HepG2 (cell line): ENCODE data around the gene SLC35F1. TPM values are rescaled to one million over a fixed set of nuclear protein-coding genes. Genes with fewer than 3 reads are reported as not detected.

Experiments
- ATAC-seq: fragments of 200-7000 bp; cut with Tn5 transposase; 3 replicates; pipeline ENCODE4 v1.9.1; 2020; ENCODE audit warnings: mild to moderate bottlenecking, moderate library complexity
- BruUV-seq: library from RNA; stranded (reverse); fragments of 400-500 nt; replicated peaks from 2 replicates; lab custom pipeline; 2021; lab: Mats Ljungman, UMichigan
- CTCF ChIA-PET: fragments of 300-600 bp; formaldehyde crosslinking; extraction: SDS; loops from one replicate; lab custom pipeline; 2021; ENCODE audit warnings: low total read pairs, inconsistent platforms, low intra/inter-chr PET ratio; lab: Yijun Ruan, JAX
- POLR2A ChIA-PET: fragments of 350-600 bp; sonication (Branson Sonifier 250); formaldehyde crosslinking; loops from one replicate; lab custom pipeline; 2020; ENCODE audit warnings: antibody characterized with exemption, inconsistent platforms; lab: Yijun Ruan, JAX
- DNase-seq: peaks from one replicate; pipeline ENCODE4 v3.0.0-alpha.2; 2015; ENCODE audit warnings: low spot score
- FAIRE-seq: peaks from 3 replicates; lab custom pipeline; 2011; peaks lifted over from hg19 to GRCh38; lab: Jason Lieb, UNC
- H2AFZ ChIP-seq: one replicate; pipeline ENCODE4 v1.6.1; 2011; ENCODE audit warnings: low read length, inconsistent platforms
- H3K27ac ChIP-seq: fragments of 300-600 bp; 3 replicates; pipeline ENCODE4 v1.8.0; 2011; ENCODE audit warnings: mixed run types, mild to moderate bottlenecking, mixed read lengths, low read length, inconsistent platforms; ENCODE audit not compliant: insufficient read depth; ENCODE audit errors: extremely low read length
- H3K27me3 ChIP-seq, 2 experiments: fragments of 200-600 bp in 1 of 2; 2 replicates in 1 of 2; 3 replicates in 1 of 2; pipeline versions ENCODE4 v1.6.0 to v1.8.0; 2011; ENCODE audit warnings: low read length in 2 of 2, mild to moderate bottlenecking in 2 of 2, moderate library complexity in 2 of 2, inconsistent platforms in 1 of 2; ENCODE audit not compliant: insufficient read depth in 2 of 2, control insufficient read depth in 1 of 2
- H3K36me3 ChIP-seq, 2 experiments: fragments of 200-600 bp in 1 of 2; replicated peaks in 1 of 2; 2 replicates in 1 of 2; 3 replicates in 1 of 2; pipeline versions ENCODE4 v1.5.1 to v1.8.0; 2011; ENCODE audit warnings: low read length in 2 of 2, inconsistent platforms in 1 of 2; ENCODE audit not compliant: insufficient read depth in 2 of 2, control insufficient read depth in 1 of 2
- H3K4me1 ChIP-seq: 2 replicates; pipeline ENCODE4 v1.5.1; 2012; ENCODE audit warnings: low read length, inconsistent platforms; ENCODE audit not compliant: insufficient read depth
- H3K4me2 ChIP-seq: 2 replicates; pipeline ENCODE4 v1.6.0; 2011; ENCODE audit warnings: low read depth, low read length, inconsistent platforms
- H3K4me3 ChIP-seq, 3 experiments: fragments of 200-600 bp in 1 of 3; sonication (generic), shearing (Covaris generic) in 1 of 3; replicated peaks in 1 of 3; 2 replicates each; pipeline ENCODE4 v1.5.1; 2011 to 2016; ENCODE audit warnings: low read length in 3 of 3, inconsistent platforms in 2 of 3, low read depth in 2 of 3, mild to moderate bottlenecking in 2 of 3, control low read depth in 1 of 3, mixed read lengths in 1 of 3; ENCODE audit not compliant: insufficient read depth in 1 of 3
- H3K79me2 ChIP-seq: one replicate; pipeline ENCODE4 v1.6.1; 2011; ENCODE audit warnings: low read length, inconsistent platforms; ENCODE audit not compliant: insufficient read depth
- H3K9ac ChIP-seq: 2 replicates; pipeline ENCODE4 v1.6.0; 2011; ENCODE audit warnings: mild to moderate bottlenecking, low read depth, low read length, inconsistent platforms; ENCODE audit not compliant: insufficient read depth
- H3K9me3 ChIP-seq: 2 replicates; pipeline ENCODE4 v1.5.1; 2012; ENCODE audit warnings: mild to moderate bottlenecking, low read length
- H4K20me1 ChIP-seq: 2 replicates; pipeline ENCODE4 v1.6.0; 2011; ENCODE audit warnings: inconsistent platforms, mild to moderate bottlenecking, low read length, moderate library complexity; ENCODE audit not compliant: insufficient read depth
- HBP1 ChIP-seq: IDR thresholded peaks from 2 replicates; pipeline ENCODE4 v1.6.1; 2016; ENCODE audit warnings: low read depth, control low read depth
- HNF1A ChIP-seq, 2 experiments: sonication (generic) in 1 of 2; formaldehyde crosslinking in 1 of 2; IDR thresholded peaks; 2 replicates each; pipeline versions ENCODE4 v1.4.0 to v1.6.1; 2016 to 2020; ENCODE audit warnings: borderline replicate concordance in 1 of 2, low read depth in 1 of 2, mild to moderate bottlenecking in 1 of 2, missing genetic modification reagents in 1 of 2
- KDM1A ChIP-seq: IDR thresholded peaks from 2 replicates; pipeline ENCODE4 v1.6.1; 2016; ENCODE audit warnings: missing compliant biosample characterization
- NKX3-1 ChIP-seq: sonication (generic); formaldehyde crosslinking; IDR thresholded peaks from 2 replicates; pipeline ENCODE4 v1.5.0; 2020; ENCODE audit warnings: missing genetic modification reagents
- NR2C2 ChIP-seq: sonication (generic); formaldehyde crosslinking; IDR thresholded peaks from 2 replicates; pipeline ENCODE4 v1.4.0; 2020; ENCODE audit warnings: missing genetic modification reagents, mild to moderate bottlenecking, moderate library complexity, borderline replicate concordance
- PBX2 ChIP-seq: IDR thresholded peaks from 2 replicates; pipeline ENCODE4 v1.6.1; 2016; ENCODE audit warnings: control low read depth
- YY1 ChIP-seq: IDR thresholded peaks from 2 replicates; pipeline ENCODE4 v1.6.1; 2011; ENCODE audit warnings: low read length, low read depth, moderate library complexity, mild to moderate bottlenecking; ENCODE audit not compliant: insufficient read depth, insufficient replicate concordance
- ZIK1 ChIP-seq: sonication (generic); formaldehyde crosslinking; IDR thresholded peaks from 2 replicates; pipeline ENCODE4 v1.5.0; 2020; ENCODE audit warnings: mild to moderate bottlenecking, low read depth, missing genetic modification reagents, borderline replicate concordance
- ZNF460 ChIP-seq: sonication (generic); formaldehyde crosslinking; IDR thresholded peaks from 2 replicates; pipeline ENCODE4 v1.5.1; 2020; ENCODE audit warnings: missing genetic modification reagents, mild to moderate bottlenecking, borderline replicate concordance
- ZNF687 ChIP-seq: sonication (generic); formaldehyde crosslinking; IDR thresholded peaks from 2 replicates; pipeline ENCODE4 v1.5.1; 2020; ENCODE audit warnings: mild to moderate bottlenecking, missing genetic modification reagents, moderate library complexity
- ZNF740 ChIP-seq: sonication (generic); formaldehyde crosslinking; IDR thresholded peaks from 2 replicates; pipeline ENCODE4 v1.4.0; 2020; ENCODE audit warnings: missing genetic modification reagents
- WGBS: methylation state at CpG from one replicate; pipeline ENCODE4 v1.1.6; 2017; ENCODE audit warnings: low lambda C conversion rate; 5-methylcytosine and 5-hydroxymethylcytosine counted together
- in situ Hi-C: cut with HindIII; loops from 2 replicates; pipeline ENCODE4 v1.10.0; 2017; ENCODE audit warnings: low pct_unique_long_range_greater_than_20kb; ENCODE audit not compliant: extremely low pct_ligation_motif_present
- intact Hi-C: fragments of 100-400 bp; cut with micrococcal nuclease; formaldehyde crosslinking; loops from one replicate; pipeline ENCODE4 v1.10.0; 2022; ENCODE audit not compliant: unreplicated experiment
- polyA plus RNA-seq, 8 experiments: library from polyadenylated mRNA; depleted of rRNA in 3 of 8; stranded (reverse) in 7 of 8; unstranded in 1 of 8; fragments of >200 nt; fragmentation: Illumina TruSeq in 4 of 8; extraction: Trizol in 4 of 8; gene quantifications; 2 replicates each; pipeline versions ENCODE4 v1.2.1 to v1.2.3, GENCODE V29; 2011 to 2016; ENCODE audit warnings: low read depth in 4 of 8, missing spikeins in 1 of 8, mixed read lengths in 1 of 8; ENCODE audit not compliant: insufficient read depth in 1 of 8
- total RNA-seq, 5 experiments: library from RNA; depleted of rRNA; stranded (reverse); fragments of >200 nt; fragmentation: Illumina TruSeq; extraction: Trizol; gene quantifications; 2 replicates each; pipeline ENCODE4 v1.2.3, GENCODE V29; 2016; ENCODE audit warnings: low read depth in 1 of 5

Gene SLC35F1
- total and polyA plus RNA-seq, 2 of the 13 experiments (the other 11 are each of a cell fraction or from before 2014, with no cell fraction given) = 0.01 TPM; not detected in 1

- TF ChIP-seq ZNF687 (CRISPR knock-in tag) = no peak
- no peak for TF ChIP-seq HNF1A (IDR thresholded peaks at IDR 0.05; ENCODE audit: low read depth)
- TF ChIP-seq HNF1A (CRISPR knock-in tag; IDR thresholded peaks at IDR 0.05; ENCODE audit: borderline replicate concordance) = no peak
These were observed 296.5 kb downstream of the SLC35F1 start (continued) for GRCh38 chr6:118203545-118203944.

- H3K4me1 ChIP-seq = no peaks in the 10 kb centered on the region
- no peak overlapping the region for H2AFZ ChIP-seq
- no peak overlapping the region for H3K4me3 ChIP-seq
- 2% methylated on average over 1 of the region's 1 CpG for WGBS
- ATAC-seq (no peak), FAIRE-seq (no peak), DNase-seq (no peak)
- no peak overlapping the region for H3K9ac ChIP-seq
- BruUV-seq = no TSS peak
- CTCF ChIA-PET = no interaction called here
- intact Hi-C loops = no loop called here
- no peaks in the 10 kb centered on the region for H3K79me2 ChIP-seq
- H3K9me3 ChIP-seq = no peaks in the 10 kb centered on the region
- no peaks in the 10 kb centered on the region for H3K27me3 ChIP-seq
- H4K20me1 ChIP-seq = no peaks in the 10 kb centered on the region
- H3K27ac ChIP-seq = no peak overlapping the region
- H3K36me3 ChIP-seq = no peaks in the 10 kb centered on the region
- POLR2A ChIA-PET = no interaction called here
- in situ Hi-C loops = no loop called here
- H3K4me2 ChIP-seq = no peak overlapping the region
- TF ChIP-seq ZIK1 (CRISPR knock-in tag) (no peak), PBX2 (CRISPR knock-in tag) (no peak), YY1 (no peak), NKX3-1 (no peak), ZNF740 (no peak), NR2C2 (CRISPR knock-in tag) (no peak), HBP1 (no peak), KDM1A (no peak), ZNF460 (CRISPR knock-in tag) (no peak)
These were observed 299.2 kb downstream of the SLC35F1 start for GRCh38 chr6:118206221-118206620.
